Tibial artery (tissue), 4 donors: ENCODE results near the gene B3GAT3.

ENCODE experiments used
- DNase-seq, 2 donors: peaks; one replicate each; pipeline ENCODE4 v3.0.0-alpha.2; 2019
- H3K27ac ChIP-seq, 2 donors: fragments of 200-600 bp; sonication (generic) in 1 of 2; 1 replicate in 1 of 2; 2 replicates in 1 of 2; pipeline ENCODE4 v1.5.1; 2018 to 2019; ENCODE audit warnings: mild to moderate bottlenecking in 1 of 2
- H3K27me3 ChIP-seq, 2 donors: fragments of 200-600 bp; sonication (generic) in 1 of 2; one replicate each; pipeline versions ENCODE4 v1.5.1 to v1.6.0; 2016 to 2019
- H3K36me3 ChIP-seq, 3 donors: fragments of 200-600 bp; sonication (generic) in 2 of 3; one replicate each; pipeline ENCODE4 v1.5.1; 2016 to 2019; ENCODE audit warnings: mild to moderate bottlenecking in 2 of 3
- H3K4me1 ChIP-seq, 4 donors: fragments of 200-600 bp; sonication (generic) in 2 of 4; 1 replicate in 3 of 4; 2 replicates in 1 of 4; pipeline ENCODE4 v1.5.1; 2016 to 2019
- H3K4me3 ChIP-seq, 2 donors: fragments of 200-600 bp; sonication (generic) in 1 of 2; 1 replicate in 1 of 2; 2 replicates in 1 of 2; pipeline ENCODE4 v1.5.1; 2018 to 2019; ENCODE audit warnings: mild to moderate bottlenecking in 2 of 2
- H3K9me3 ChIP-seq, 3 donors: fragments of 200-600 bp; sonication (generic) in 1 of 3; one replicate each; pipeline ENCODE4 v1.5.1; 2016 to 2019
- CTCF ChIP-seq, 2 experiments: fragments of 200-600 bp in 1 of 2; fragments of 450-650 bp in 1 of 2; IDR thresholded peaks; one replicate each; pipeline ENCODE4 v1.5.1; 2017 to 2019; ENCODE audit warnings: antibody characterized with exemption in 2 of 2, mild to moderate bottlenecking in 1 of 2, moderate library complexity in 1 of 2
- intact Hi-C: fragments of 100-400 bp; cut with DNase I; formaldehyde crosslinking; loops from one replicate; pipeline ENCODE4 v1.15.0; 2023; ENCODE audit warnings: low total_unique reads

B3GAT3 gene

GRCh38 chr11:62621567-62622470, at the start of gene B3GAT3:
Gene B3GAT3 (minus strand): TSS chr11:62621986. CDS start chr11:62621947, 39 bp downstream.
- H3K4me3 ChIP-seq: peak within 1 kb of the TSS; percentile 79 to 80
- no peaks in the 10 kb centered on the region for H3K9me3 ChIP-seq
- H3K27me3 ChIP-seq: no peaks in the 10 kb centered on the region
- peaks cover 18 to 32% (median 21%) of the 10 kb centered on the region in 3 donors for H3K36me3 ChIP-seq
- peaks cover 0 to 23% (median 15%) of the 10 kb centered on the region in 4 donors for H3K4me1 ChIP-seq
- intact Hi-C loops: no loop called here
- peak within 1 kb of the TSS; percentile 83 to 87 for H3K27ac ChIP-seq
- peak; percentile 98 to 99 for DNase-seq
- TF ChIP-seq CTCF (IDR thresholded peaks at IDR 0.05): peak in 1 of 2 experiments; percentile 31

- peak overlapping the region; percentile 92 to 94 for H3K27ac ChIP-seq
- peaks cover 7 to 49% (median 39%) of the 10 kb centered on the region in 4 donors for H3K4me1 ChIP-seq
- no peaks in the 10 kb centered on the region for H3K9me3 ChIP-seq
- intact Hi-C loops: no loop called here
- no peaks in the 10 kb centered on the region for H3K27me3 ChIP-seq
- H3K4me3 ChIP-seq: peak overlapping the region; percentile 58 to 92
- peaks cover 8 to 37% (median 11%) of the 10 kb centered on the region in 3 donors for H3K36me3 ChIP-seq
- TF ChIP-seq CTCF (IDR thresholded peaks at IDR 0.05): no peak
- DNase-seq: no peak
Observed at GRCh38 chr11:62671236-62671607, 49.4 kb upstream of the B3GAT3 start.

GRCh38 chr11:62669420-62670161, 47.8 kb upstream of the B3GAT3 start:
- Histone ChIP-seq H3K27me3 (no peaks in the 10 kb centered on the region), H3K27ac (peak overlapping the region in 1 of 2 donors; percentile 4), H3K36me3 (peaks cover 6 to 23% (median 8%) of the 10 kb centered on the region in 3 donors), H3K4me3 (no peak overlapping the region), H3K4me1 (peaks cover 7 to 51% (median 42%) of the 10 kb centered on the region in 4 donors), H3K9me3 (no peaks in the 10 kb centered on the region)
- no peak for DNase-seq
- intact Hi-C loops: no loop called here
- TF ChIP-seq CTCF (IDR thresholded peaks at IDR 0.05): no peak

GRCh38 chr11:62667460-62667859, 45.7 kb upstream of the B3GAT3 start:
- Histone ChIP-seq H3K27ac (no peak overlapping the region), H3K27me3 (no peaks in the 10 kb centered on the region), H3K4me3 (no peak overlapping the region), H3K36me3 (peaks cover 7 to 22% (median 8%) of the 10 kb centered on the region in 3 donors), H3K9me3 (no peaks in the 10 kb centered on the region), H3K4me1 (peaks cover 7 to 50% (median 31%) of the 10 kb centered on the region in 4 donors)
- DNase-seq: no peak
- intact Hi-C loops: no loop called here
- TF ChIP-seq CTCF (IDR thresholded peaks at IDR 0.05): no peak

GRCh38 chr11:62666259-62666926, 44.6 kb upstream of the B3GAT3 start:
- Histone ChIP-seq H3K9me3 (no peaks in the 10 kb centered on the region), H3K36me3 (peaks cover 8 to 27% (median 10%) of the 10 kb centered on the region in 3 donors), H3K4me1 (peaks cover 7 to 45% (median 30%) of the 10 kb centered on the region in 4 donors), H3K27ac (peak overlapping the region; percentile 87 to 96), H3K4me3 (peak overlapping the region; percentile 87 to 96), H3K27me3 (no peaks in the 10 kb centered on the region)
- no peak for DNase-seq
- TF ChIP-seq CTCF (IDR thresholded peaks at IDR 0.05): no peak
- intact Hi-C loops: no loop called here
